ENCODE data around the gene A1CF.
"Not testable (repeated sequence)": the region's sequence is repeated elsewhere in the genome, so short reads cannot be mapped to it uniquely, and the experiment has no call there.

The A1CF gene

GRCh38 chr10:50788951-50789945 is 96.2 kb downstream of the A1CF start:
- no peak for DNase-seq (ENCODE audit: low read depth in 2 of 2)

- DNase-seq (ENCODE audit: low read depth in 2 of 2): not testable (repeated sequence)
These were observed 97.5 kb downstream of the A1CF start for GRCh38 chr10:50787962-50788361.

- DNase-seq (ENCODE audit: low read depth in 2 of 2): not testable (repeated sequence)
These were observed 103.4 kb downstream of the A1CF start for GRCh38 chr10:50782017-50782416.

GRCh38 chr10:50780036-50780435 is 105.4 kb downstream of the A1CF start:
- DNase-seq (ENCODE audit: low read depth in 2 of 2): not testable (repeated sequence)

GRCh38 chr10:50774868-50775267 is 110.6 kb downstream of the A1CF start:
- DNase-seq (ENCODE audit: low read depth in 2 of 2): not testable (repeated sequence)

GRCh38 chr10:50772042-50772441 is 113.4 kb downstream of the A1CF start:
- DNase-seq (ENCODE audit: low read depth in 2 of 2): not testable (repeated sequence)

GRCh38 chr10:50766774-50767513 is 118.5 kb downstream of the A1CF start:
- not testable (repeated sequence) for DNase-seq (ENCODE audit: low read depth in 2 of 2)

All from stimulated activated CD4-positive, alpha-beta T cell treated with anti-CD3 and anti-CD28 coated beads, Interleukin-12 subunit alpha, Interleukin-12 subunit beta, amount 100 ng/mL, for 24 hours (primary cell).